A673 (cell line): Measurements from ENCODE around the gene TBC1D19.

Experiments used
- EZH2 ChIP-seq: fragments of 200-600 bp; sonication (generic); IDR thresholded peaks from 2 replicates; pipeline ENCODE4 v1.6.1; 2017; ENCODE audit warnings: borderline replicate concordance, low read depth, mild to moderate bottlenecking, mixed read lengths, antibody characterized with exemption, low read length; ENCODE audit not compliant: poor library complexity, severe bottlenecking
- TF ChIP-seq, protein P1 (sequence below): fragments of 300-800, 200-600 bp; sonication (generic); conservative IDR thresholded peaks from 2 replicates; pipeline ENCODE4 v1.5.1; 2017; ENCODE audit warnings: low read depth, mild to moderate bottlenecking, antibody characterized with exemption, low read length, moderate library complexity, mixed read lengths

DNA sequence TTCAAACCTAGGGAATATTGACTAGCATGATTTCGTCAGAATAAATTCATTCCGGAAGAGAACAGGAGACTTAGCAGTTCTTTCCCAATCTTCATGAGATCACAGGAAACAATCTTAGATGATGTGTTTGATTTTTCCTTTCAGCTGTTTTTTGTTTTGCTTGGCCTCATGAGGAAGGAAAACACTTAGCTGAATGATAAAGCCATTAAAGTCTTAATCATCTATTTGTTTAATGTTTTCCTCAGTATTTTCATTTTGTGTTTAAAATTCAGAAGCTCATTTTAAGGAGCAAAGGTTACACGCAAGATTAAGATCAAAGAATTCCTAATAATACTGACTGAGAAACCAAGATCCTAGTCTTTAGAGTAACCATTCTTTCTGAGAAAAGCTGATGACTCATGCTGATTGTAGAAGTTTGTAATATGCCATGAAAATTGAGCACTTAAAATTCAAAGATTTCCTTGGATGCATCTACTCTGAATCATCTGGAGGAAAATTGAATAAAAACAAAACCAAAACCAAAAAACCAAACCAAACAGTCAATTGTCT lies 15.4 kb upstream of the TBC1D19 start:
- TF ChIP-seq, protein P1, sequence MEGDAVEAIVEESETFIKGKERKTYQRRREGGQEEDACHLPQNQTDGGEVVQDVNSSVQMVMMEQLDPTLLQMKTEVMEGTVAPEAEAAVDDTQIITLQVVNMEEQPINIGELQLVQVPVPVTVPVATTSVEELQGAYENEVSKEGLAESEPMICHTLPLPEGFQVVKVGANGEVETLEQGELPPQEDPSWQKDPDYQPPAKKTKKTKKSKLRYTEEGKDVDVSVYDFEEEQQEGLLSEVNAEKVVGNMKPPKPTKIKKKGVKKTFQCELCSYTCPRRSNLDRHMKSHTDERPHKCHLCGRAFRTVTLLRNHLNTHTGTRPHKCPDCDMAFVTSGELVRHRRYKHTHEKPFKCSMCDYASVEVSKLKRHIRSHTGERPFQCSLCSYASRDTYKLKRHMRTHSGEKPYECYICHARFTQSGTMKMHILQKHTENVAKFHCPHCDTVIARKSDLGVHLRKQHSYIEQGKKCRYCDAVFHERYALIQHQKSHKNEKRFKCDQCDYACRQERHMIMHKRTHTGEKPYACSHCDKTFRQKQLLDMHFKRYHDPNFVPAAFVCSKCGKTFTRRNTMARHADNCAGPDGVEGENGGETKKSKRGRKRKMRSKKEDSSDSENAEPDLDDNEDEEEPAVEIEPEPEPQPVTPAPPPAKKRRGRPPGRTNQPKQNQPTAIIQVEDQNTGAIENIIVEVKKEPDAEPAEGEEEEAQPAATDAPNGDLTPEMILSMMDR, result no peak
- no peak for TF ChIP-seq EZH2
